ENCODE measurements around the gene ZNF142. TPM values are rescaled to one million over a fixed set of nuclear protein-coding genes. Genes with fewer than 3 reads are reported as not detected.
A peak's percentile ranks its signal among the peaks of the same experiment; 100 is the strongest.

Gene ZNF142
- polyA plus RNA-seq, 2 of the 4 experiments (the other 2 are of a cell fraction) = 6.3 to 10.7 TPM

DNA sequence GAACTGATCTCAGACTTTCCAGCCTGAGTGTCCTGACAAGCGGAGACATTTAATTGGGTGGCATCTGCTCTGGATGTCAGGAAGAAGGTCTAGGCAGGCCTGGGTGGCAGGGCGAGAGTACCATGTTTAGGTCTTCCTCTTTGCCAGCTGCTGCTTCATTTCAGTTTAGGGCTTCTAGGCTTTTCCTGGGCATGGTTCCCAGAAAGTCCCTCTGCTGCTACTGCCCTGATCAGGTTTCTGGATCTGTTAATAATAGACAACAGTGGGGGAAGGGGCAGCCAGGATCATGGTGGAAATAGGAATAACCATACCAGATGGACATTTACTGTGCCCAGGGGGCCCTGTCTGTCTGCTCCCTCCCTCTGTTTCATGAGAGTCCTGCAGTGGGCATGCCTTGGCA, 54.0 kb downstream of the ZNF142 start:
- no peak for ATAC-seq
- H3K27ac ChIP-seq = peak overlapping the region in 1 of 2 experiments; percentile 10; a peak in 1 of 6 replicates
- H3K9me3 ChIP-seq = no peaks in the 10 kb centered on the region
- no peak for DNase-seq (ENCODE audit: low read depth in 1 of 2, low spot score in 1 of 2)
- H3K4me2 ChIP-seq = no peak overlapping the region
- CTCF ChIA-PET = no interaction called here
- no peak overlapping the region for H3K4me3 ChIP-seq
- 91% methylated on average over 2 of the region's 2 CpGs for whole genome bisulfite sequencing (ENCODE audit: missing lambda C conversion rate)
- peaks cover 26% of the 10 kb centered on the region for H3K4me1 ChIP-seq
- TF ChIP-seq, protein P1, sequence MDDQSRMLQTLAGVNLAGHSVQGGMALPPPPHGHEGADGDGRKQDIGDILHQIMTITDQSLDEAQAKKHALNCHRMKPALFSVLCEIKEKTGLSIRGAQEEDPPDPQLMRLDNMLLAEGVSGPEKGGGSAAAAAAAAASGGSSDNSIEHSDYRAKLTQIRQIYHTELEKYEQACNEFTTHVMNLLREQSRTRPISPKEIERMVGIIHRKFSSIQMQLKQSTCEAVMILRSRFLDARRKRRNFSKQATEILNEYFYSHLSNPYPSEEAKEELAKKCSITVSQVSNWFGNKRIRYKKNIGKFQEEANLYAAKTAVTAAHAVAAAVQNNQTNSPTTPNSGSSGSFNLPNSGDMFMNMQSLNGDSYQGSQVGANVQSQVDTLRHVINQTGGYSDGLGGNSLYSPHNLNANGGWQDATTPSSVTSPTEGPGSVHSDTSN (IDR thresholded peaks at IDR 0.05) = no peak
- TF ChIP-seq HOXB5 (CRISPR knock-in tag; IDR thresholded peaks at IDR 0.05) (no peak), ESRRA (IDR thresholded peaks at IDR 0.05; ENCODE audit: borderline replicate concordance, low read length) (no peak), MAFK (IDR thresholded peaks at IDR 0.05; ENCODE audit: partially characterized antibody) (no peak), CBX2 (IDR thresholded peaks at IDR 0.05; ENCODE audit: borderline replicate concordance, low read depth) (no peak), JUN (IDR thresholded peaks at IDR 0.05) (no peak), GATA3 (IDR thresholded peaks at IDR 0.05; ENCODE audit: borderline replicate concordance) (no peak), RARB (CRISPR knock-in tag; IDR thresholded peaks at IDR 0.05) (no peak), KDM1A (IDR thresholded peaks at IDR 0.05; ENCODE audit: low read depth) (no peak)
- TF ChIP-seq, protein P2, sequence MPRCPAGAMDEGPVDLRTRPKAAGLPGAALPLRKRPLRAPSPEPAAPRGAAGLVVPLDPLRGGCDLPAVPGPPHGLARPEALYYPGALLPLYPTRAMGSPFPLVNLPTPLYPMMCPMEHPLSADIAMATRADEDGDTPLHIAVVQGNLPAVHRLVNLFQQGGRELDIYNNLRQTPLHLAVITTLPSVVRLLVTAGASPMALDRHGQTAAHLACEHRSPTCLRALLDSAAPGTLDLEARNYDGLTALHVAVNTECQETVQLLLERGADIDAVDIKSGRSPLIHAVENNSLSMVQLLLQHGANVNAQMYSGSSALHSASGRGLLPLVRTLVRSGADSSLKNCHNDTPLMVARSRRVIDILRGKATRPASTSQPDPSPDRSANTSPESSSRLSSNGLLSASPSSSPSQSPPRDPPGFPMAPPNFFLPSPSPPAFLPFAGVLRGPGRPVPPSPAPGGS (IDR thresholded peaks at IDR 0.05) = no peak
- TF ChIP-seq, protein P3, sequence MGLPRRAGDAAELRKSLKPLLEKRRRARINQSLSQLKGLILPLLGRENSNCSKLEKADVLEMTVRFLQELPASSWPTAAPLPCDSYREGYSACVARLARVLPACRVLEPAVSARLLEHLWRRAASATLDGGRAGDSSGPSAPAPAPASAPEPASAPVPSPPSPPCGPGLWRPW (IDR thresholded peaks at IDR 0.05) = no peak
- TF ChIP-seq, protein P4, sequence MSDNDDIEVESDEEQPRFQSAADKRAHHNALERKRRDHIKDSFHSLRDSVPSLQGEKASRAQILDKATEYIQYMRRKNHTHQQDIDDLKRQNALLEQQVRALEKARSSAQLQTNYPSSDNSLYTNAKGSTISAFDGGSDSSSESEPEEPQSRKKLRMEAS (IDR thresholded peaks at IDR 0.05) = no peak
- no peak for FAIRE-seq
- POLR2A ChIA-PET = no interaction called here

Small RNA genes within 50 kb of the gene (small RNA-seq; reads per million reads assigned to genes)
- gene RNU6-136P = 0 reads per million in 6 experiments

Other genes with a start within 250 kb of the ZNF142 start
- 2.3 and 3.7 TPM in 2 replicates for gene VIL1, start 240.5 kb downstream of the ZNF142 start, polyA plus RNA-seq (2011; rRNA removed)
- 1.2 to 1.9 TPM (median 1.9 TPM) in 3 replicates for gene VIL1, start 240.5 kb downstream of the ZNF142 start, polyA plus RNA-seq (2017; fragmentation: RNase III; extraction: RNeasy Plus Mini Kit Qiagen cat#74134 plus additional on column Dnase treatment)
- gene USP37, start 91.3 kb downstream of the ZNF142 start, polyA plus RNA-seq (2011; rRNA removed) = 10.9 and 12.8 TPM in 2 replicates
- gene USP37, start 91.3 kb downstream of the ZNF142 start, polyA plus RNA-seq (2017; fragmentation: RNase III; extraction: RNeasy Plus Mini Kit Qiagen cat#74134 plus additional on column Dnase treatment) = 5.1 to 5.3 TPM (median 5.2 TPM) in 3 replicates
- gene CNOT9, start 90.8 kb downstream of the ZNF142 start, polyA plus RNA-seq (2011; rRNA removed) = 86.7 and 87.4 TPM in 2 replicates
- 40.1 to 42.7 TPM (median 40.9 TPM) in 3 replicates for gene CNOT9, start 90.8 kb downstream of the ZNF142 start, polyA plus RNA-seq (2017; fragmentation: RNase III; extraction: RNeasy Plus Mini Kit Qiagen cat#74134 plus additional on column Dnase treatment)
- gene PLCD4, start 51.7 kb downstream of the ZNF142 start, polyA plus RNA-seq (2011; rRNA removed) = 2.5 and 2.8 TPM in 2 replicates
- 0.83 to 1.7 TPM (median 1.2 TPM) in 3 replicates for gene PLCD4, start 51.7 kb downstream of the ZNF142 start, polyA plus RNA-seq (2017; fragmentation: RNase III; extraction: RNeasy Plus Mini Kit Qiagen cat#74134 plus additional on column Dnase treatment)
- gene BCS1L, start 60 bp upstream of the ZNF142 start, polyA plus RNA-seq (2011; rRNA removed) = 47.1 and 47.2 TPM in 2 replicates
- gene BCS1L, start 60 bp upstream of the ZNF142 start, polyA plus RNA-seq (2017; fragmentation: RNase III; extraction: RNeasy Plus Mini Kit Qiagen cat#74134 plus additional on column Dnase treatment) = 46.3 to 52.7 TPM (median 47.5 TPM) in 3 replicates
- 61.5 and 74.0 TPM in 2 replicates for gene RNF25, start 12.4 kb upstream of the ZNF142 start, polyA plus RNA-seq (2011; rRNA removed)
- 33.5 to 34.6 TPM (median 33.8 TPM) in 3 replicates for gene RNF25, start 12.4 kb upstream of the ZNF142 start, polyA plus RNA-seq (2017; fragmentation: RNase III; extraction: RNeasy Plus Mini Kit Qiagen cat#74134 plus additional on column Dnase treatment)
- gene STK36, start 12.5 kb upstream of the ZNF142 start, polyA plus RNA-seq (2011; rRNA removed) = 29.9 and 40.8 TPM in 2 replicates
- gene STK36, start 12.5 kb upstream of the ZNF142 start, polyA plus RNA-seq (2017; fragmentation: RNase III; extraction: RNeasy Plus Mini Kit Qiagen cat#74134 plus additional on column Dnase treatment) = 15.3 to 23.3 TPM (median 20.6 TPM) in 3 replicates
- 26.2 and 37.0 TPM in 2 replicates for gene TTLL4, start 51.2 kb upstream of the ZNF142 start, polyA plus RNA-seq (2011; rRNA removed)
- 23.4 to 25.6 TPM (median 25.0 TPM) in 3 replicates for gene TTLL4, start 51.2 kb upstream of the ZNF142 start, polyA plus RNA-seq (2017; fragmentation: RNase III; extraction: RNeasy Plus Mini Kit Qiagen cat#74134 plus additional on column Dnase treatment)
- 0.13 and 0.20 TPM in 2 replicates for gene CYP27A1, start 122.5 kb upstream of the ZNF142 start, polyA plus RNA-seq (2011; rRNA removed)
- 0.10 to 0.14 TPM (median 0.11 TPM) in 3 replicates for gene CYP27A1, start 122.5 kb upstream of the ZNF142 start, polyA plus RNA-seq (2017; fragmentation: RNase III; extraction: RNeasy Plus Mini Kit Qiagen cat#74134 plus additional on column Dnase treatment)
- gene PRKAG3, start 172.2 kb upstream of the ZNF142 start, polyA plus RNA-seq (2011; rRNA removed) = not detected in 2 replicates
- not detected in 3 replicates for gene PRKAG3, start 172.2 kb upstream of the ZNF142 start, polyA plus RNA-seq (2017; fragmentation: RNase III; extraction: RNeasy Plus Mini Kit Qiagen cat#74134 plus additional on column Dnase treatment)
- gene WNT6, start 200.2 kb upstream of the ZNF142 start, polyA plus RNA-seq (2011; rRNA removed) = 0.05 and 0.06 TPM in 2 replicates
- gene WNT6, start 200.2 kb upstream of the ZNF142 start, polyA plus RNA-seq (2017; fragmentation: RNase III; extraction: RNeasy Plus Mini Kit Qiagen cat#74134 plus additional on column Dnase treatment) = 0.08 to 0.28 TPM (median 0.10 TPM) in 3 replicates
- gene WNT10A, start 221.2 kb upstream of the ZNF142 start, polyA plus RNA-seq (2011; rRNA removed) = not detected in 2 replicates
- gene WNT10A, start 221.2 kb upstream of the ZNF142 start, polyA plus RNA-seq (2017; fragmentation: RNase III; extraction: RNeasy Plus Mini Kit Qiagen cat#74134 plus additional on column Dnase treatment) = 0.04 TPM in 2 of 3 replicates, not detected in the other